Nephron (organoid): ENCODE data around the gene SLC25A6.

Experiments used
- H3K27ac Mint-ChIP-seq, 3 experiments: 2 replicates each; pipeline ENCODE4 v1.8.0; 2020; ENCODE audit warnings: mixed read lengths in 3 of 3, mild to moderate bottlenecking in 2 of 3, moderate library complexity in 1 of 3
- H3K27me3 Mint-ChIP-seq: 2 replicates; pipeline ENCODE4 v1.8.0; 2021; ENCODE audit warnings: low read depth, mild to moderate bottlenecking, moderate library complexity, mixed read lengths
- H3K36me3 Mint-ChIP-seq: 2 replicates; pipeline ENCODE4 v1.8.0; 2020; ENCODE audit warnings: low read depth, mixed read lengths
- H3K4me1 Mint-ChIP-seq: 2 replicates; pipeline ENCODE4 v1.8.0; 2020; ENCODE audit warnings: mixed read lengths
- H3K4me3 Mint-ChIP-seq, 3 experiments: 2 replicates each; pipeline ENCODE4 v1.8.0; 2020; ENCODE audit warnings: mild to moderate bottlenecking in 3 of 3, mixed read lengths in 3 of 3, moderate library complexity in 2 of 3
- H3K9me3 Mint-ChIP-seq: 2 replicates; pipeline ENCODE4 v1.8.0; 2020; ENCODE audit warnings: mixed read lengths
- TF ChIP-seq, protein P1 (sequence below), 3 experiments: fragments of 200-600 bp; sonication (generic); IDR thresholded peaks; one replicate each; pipeline ENCODE4 v1.5.0; 2021; ENCODE audit warnings: antibody characterized with exemption in 3 of 3; ENCODE audit not compliant: unreplicated experiment in 3 of 3

SLC25A6 gene

DNA sequence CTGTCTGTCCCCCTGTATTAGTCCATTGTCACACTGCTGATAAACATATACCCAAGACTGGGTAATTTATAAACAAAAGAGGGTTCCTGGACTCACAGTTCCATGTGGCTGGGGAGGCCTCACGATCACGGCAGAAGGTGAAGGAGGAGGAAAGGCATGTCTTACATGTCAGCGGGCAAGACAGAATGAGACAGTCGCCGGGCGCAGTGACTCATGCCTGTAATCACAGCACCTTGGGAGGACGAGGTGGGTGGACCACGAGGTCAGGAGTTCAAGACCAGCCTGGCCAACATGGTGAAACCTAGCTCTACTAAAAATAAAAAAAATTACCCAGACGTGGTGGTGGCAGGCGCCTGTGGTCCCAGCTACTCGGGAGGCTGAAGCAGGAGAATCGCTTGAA is 30.6 kb downstream of the SLC25A6 start:
- H3K27me3 Mint-ChIP-seq = no peaks in the 10 kb centered on the region
- H3K4me3 Mint-ChIP-seq = no peak overlapping the region
- no peaks in the 10 kb centered on the region for H3K9me3 Mint-ChIP-seq
- peaks cover 45% of the 10 kb centered on the region for H3K36me3 Mint-ChIP-seq
- TF ChIP-seq, protein P1, sequence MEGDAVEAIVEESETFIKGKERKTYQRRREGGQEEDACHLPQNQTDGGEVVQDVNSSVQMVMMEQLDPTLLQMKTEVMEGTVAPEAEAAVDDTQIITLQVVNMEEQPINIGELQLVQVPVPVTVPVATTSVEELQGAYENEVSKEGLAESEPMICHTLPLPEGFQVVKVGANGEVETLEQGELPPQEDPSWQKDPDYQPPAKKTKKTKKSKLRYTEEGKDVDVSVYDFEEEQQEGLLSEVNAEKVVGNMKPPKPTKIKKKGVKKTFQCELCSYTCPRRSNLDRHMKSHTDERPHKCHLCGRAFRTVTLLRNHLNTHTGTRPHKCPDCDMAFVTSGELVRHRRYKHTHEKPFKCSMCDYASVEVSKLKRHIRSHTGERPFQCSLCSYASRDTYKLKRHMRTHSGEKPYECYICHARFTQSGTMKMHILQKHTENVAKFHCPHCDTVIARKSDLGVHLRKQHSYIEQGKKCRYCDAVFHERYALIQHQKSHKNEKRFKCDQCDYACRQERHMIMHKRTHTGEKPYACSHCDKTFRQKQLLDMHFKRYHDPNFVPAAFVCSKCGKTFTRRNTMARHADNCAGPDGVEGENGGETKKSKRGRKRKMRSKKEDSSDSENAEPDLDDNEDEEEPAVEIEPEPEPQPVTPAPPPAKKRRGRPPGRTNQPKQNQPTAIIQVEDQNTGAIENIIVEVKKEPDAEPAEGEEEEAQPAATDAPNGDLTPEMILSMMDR (IDR thresholded peaks at IDR 0.05; ENCODE audit: unreplicated experiment in 3 of 3) = no peak
- H3K27ac Mint-ChIP-seq = no peak overlapping the region
- no peaks in the 10 kb centered on the region for H3K4me1 Mint-ChIP-seq

DNA sequence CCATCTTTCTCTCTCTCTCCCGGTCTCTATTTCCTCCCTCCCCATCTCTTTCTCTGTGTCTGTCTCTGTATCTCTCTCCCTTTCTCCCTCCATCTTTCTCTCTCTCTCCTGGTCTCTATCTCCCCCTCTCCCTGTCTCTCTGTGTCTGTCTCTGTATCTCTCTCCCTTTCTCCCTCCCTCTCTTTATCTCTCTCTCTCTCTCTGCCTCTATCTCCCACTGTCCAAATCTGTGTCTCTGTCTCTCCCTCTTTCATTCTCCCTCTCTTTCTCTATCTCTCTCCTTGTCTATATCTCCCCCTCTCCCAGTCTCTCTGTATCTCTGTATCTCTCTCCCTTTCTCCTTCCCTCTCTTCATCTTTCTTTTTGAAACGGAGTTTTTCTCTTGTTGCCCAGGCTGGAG is 31.7 kb downstream of the SLC25A6 start:
- no peaks in the 10 kb centered on the region for H3K4me1 Mint-ChIP-seq
- H3K9me3 Mint-ChIP-seq = no peaks in the 10 kb centered on the region
- H3K27me3 Mint-ChIP-seq = no peaks in the 10 kb centered on the region
- no peak overlapping the region for H3K4me3 Mint-ChIP-seq
- no peak overlapping the region for H3K27ac Mint-ChIP-seq
- TF ChIP-seq, protein P1 (IDR thresholded peaks at IDR 0.05; ENCODE audit: unreplicated experiment in 3 of 3) = no peak
- H3K36me3 Mint-ChIP-seq = peaks cover 50% of the 10 kb centered on the region

DNA sequence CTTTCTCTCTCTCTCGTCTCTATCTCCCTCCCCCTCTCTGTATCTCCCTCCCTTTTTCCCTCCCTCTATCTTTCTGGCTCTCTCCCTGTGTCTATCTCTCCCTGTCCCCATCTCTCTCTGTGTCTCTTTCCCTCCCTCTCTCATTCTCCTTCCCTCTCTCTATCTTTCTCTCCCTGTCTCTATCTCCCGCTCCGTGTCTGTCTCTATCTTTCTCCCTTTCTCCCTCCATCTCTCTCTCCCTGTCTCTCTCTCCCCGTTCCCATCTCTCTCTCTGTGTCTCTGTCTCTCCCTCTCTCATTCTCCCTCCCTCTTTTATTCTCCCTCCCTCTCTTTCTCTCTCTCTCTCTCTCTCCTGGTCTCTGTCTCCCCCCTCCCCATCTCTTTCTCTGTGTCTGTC is 32.4 kb downstream of the SLC25A6 start:
- Mint-ChIP-seq H3K27ac (no peak overlapping the region), H3K27me3 (no peaks in the 10 kb centered on the region), H3K4me1 (no peaks in the 10 kb centered on the region), H3K36me3 (peaks cover 45% of the 10 kb centered on the region), H3K4me3 (no peak overlapping the region), H3K9me3 (no peaks in the 10 kb centered on the region)
- TF ChIP-seq, protein P1 (IDR thresholded peaks at IDR 0.05; ENCODE audit: unreplicated experiment in 3 of 3) = no peak

DNA sequence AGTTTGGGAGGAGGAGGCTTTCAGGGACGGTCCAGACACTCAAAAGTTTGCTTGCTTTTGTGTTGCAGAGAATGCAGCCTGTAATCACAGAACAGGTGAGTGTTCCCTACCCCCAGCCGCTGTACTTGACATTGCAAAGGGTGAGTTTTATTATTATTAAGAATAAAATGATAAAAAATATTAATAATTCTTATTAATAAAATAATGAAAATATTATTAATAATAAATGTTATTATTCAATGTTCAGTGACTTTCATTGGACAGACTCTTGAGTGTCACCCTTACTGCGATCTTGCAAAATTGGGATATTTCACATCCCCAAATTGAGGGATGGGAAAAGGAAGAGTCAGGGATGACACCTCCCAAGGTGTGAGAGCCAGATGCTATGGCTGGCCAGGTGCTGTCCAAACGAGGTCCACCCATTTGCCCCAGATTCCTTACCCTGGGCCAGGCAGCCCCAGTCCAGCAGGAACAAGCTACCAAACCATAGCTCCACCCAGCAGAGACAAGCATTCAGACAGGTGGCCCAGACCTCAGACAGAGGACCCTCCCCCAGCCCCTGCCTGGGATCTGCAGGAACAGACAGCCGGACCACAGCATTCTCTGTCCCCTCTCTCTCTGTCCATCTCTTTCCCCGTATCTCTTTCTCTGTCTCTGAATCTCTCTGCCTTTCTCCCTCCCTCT is 33.0 kb downstream of the SLC25A6 start:
- TF ChIP-seq, protein P1 (IDR thresholded peaks at IDR 0.05; ENCODE audit: unreplicated experiment in 3 of 3) = no peak

DNA sequence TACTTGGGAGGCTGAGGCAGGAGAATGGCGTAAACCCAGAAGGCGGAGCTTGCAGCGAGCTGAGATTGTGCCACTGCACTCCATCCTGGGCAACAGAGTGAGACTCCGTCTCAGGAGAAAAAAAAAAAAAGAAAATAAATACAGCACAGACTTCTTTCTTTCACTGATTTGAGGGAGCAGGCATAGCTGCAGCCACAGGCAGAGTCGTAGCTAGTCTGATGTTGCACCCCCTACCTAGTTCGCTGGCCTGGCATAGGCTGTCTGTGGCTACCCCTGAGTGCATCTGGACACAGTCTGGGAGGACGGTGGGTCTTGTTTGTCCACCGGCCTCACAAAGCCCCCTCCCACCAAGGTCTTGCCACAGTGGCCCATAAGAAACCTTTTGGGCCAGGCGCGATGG is 33.9 kb downstream of the SLC25A6 start:
- Mint-ChIP-seq H3K4me3 (no peak overlapping the region), H3K27me3 (no peaks in the 10 kb centered on the region)

More for the DNA sequence above, 33.0 kb downstream of the SLC25A6 start:
- Mint-ChIP-seq H3K27ac (no peak overlapping the region), H3K9me3 (no peaks in the 10 kb centered on the region), H3K27me3 (no peaks in the 10 kb centered on the region), H3K36me3 (peaks cover 45% of the 10 kb centered on the region), H3K4me1 (no peaks in the 10 kb centered on the region), H3K4me3 (no peak overlapping the region)

More for the DNA sequence above, 33.9 kb downstream of the SLC25A6 start:
- TF ChIP-seq, protein P1 (IDR thresholded peaks at IDR 0.05; ENCODE audit: unreplicated experiment in 3 of 3) = no peak
- Mint-ChIP-seq H3K27ac (no peak overlapping the region), H3K9me3 (no peaks in the 10 kb centered on the region), H3K36me3 (peaks cover 45% of the 10 kb centered on the region), H3K4me1 (no peaks in the 10 kb centered on the region)
